ELR (cell line): ENCODE data around the gene SLC23A3.
A peak's percentile ranks its signal among the peaks of the same experiment; 100 is the strongest.

Source experiments
- DNase-seq: peaks from one replicate; pipeline ENCODE4 v3.0.0-alpha.2; 2015; ENCODE audit warnings: low read depth

The SLC23A3 gene

GRCh38 chr2:219142329-219142728, 27.5 kb downstream of the SLC23A3 start:
- peak; percentile 73 for DNase-seq

GRCh38 chr2:219140722-219141121, 29.1 kb downstream of the SLC23A3 start:
- no peak for DNase-seq

- no peak for DNase-seq
Observed at GRCh38 chr2:219133976-219134375, 35.9 kb downstream of the SLC23A3 start.

DNA sequence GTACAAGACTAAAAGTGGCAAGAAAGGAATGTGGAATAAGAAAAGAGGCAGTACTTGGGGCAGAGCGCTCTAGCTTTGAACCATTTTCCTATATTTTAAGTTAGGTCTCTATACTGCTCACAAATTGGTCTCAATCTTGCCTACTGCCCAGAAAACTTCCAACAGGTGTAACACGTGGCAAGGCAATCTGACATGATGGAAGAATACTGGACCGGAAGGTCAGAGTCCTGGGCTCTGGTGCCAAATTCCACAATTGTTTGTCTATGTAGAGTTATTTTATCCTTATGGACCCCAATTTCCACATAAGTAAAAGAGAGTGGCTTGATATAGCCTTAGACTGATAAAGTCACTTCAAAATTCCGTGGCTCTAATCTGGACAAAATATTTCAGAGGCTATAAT, 38.1 kb downstream of the SLC23A3 start:
- no peak for DNase-seq

- no peak for DNase-seq
Observed at GRCh38 chr2:219131327-219131726, 38.5 kb downstream of the SLC23A3 start.

DNA sequence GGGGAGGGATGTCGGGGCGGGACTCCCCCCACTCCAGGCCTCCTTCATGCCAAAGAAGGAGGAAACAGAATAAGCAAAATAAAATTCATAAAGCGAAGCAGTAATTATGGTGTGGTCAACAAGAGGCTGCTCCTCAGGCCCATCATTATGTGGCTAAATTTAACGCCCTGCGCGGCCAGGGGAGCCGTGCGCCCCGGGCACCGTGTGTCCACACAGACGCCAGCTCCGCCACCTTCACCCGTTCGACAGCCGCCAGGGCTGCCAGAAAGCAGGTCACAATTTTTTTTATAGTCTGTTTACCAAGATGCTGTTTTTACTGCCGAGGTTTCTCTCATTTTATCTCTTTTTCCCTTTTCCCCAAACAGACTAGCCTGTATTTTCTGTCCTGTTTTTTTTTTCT, 40.2 kb downstream of the SLC23A3 start:
- no peak for DNase-seq

DNA sequence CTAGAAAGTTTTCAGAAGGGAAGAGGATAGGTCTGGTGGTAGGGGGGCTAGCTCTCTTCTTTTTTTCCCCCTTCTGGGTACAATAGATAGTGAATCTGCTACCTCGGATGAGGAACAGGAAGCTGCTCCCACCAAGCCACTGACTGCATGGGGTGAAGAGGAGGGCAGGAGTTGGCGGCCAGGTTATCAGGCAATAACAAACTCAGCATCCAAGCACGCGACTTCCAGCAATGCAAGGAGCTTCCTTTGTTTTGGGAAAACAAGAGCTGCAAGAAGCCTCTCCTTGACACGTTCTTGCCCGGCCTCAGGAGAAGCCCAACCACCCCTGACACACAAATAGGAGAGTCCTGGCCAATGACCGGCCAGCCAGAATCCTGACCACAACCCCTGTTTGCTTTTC, 41.4 kb downstream of the SLC23A3 start:
- no peak for DNase-seq

- DNase-seq, result no peak
Observed at GRCh38 chr2:219127037-219127635, 42.7 kb downstream of the SLC23A3 start.

- no peak for DNase-seq
Observed at GRCh38 chr2:219126555-219126954, 43.3 kb downstream of the SLC23A3 start.

DNA sequence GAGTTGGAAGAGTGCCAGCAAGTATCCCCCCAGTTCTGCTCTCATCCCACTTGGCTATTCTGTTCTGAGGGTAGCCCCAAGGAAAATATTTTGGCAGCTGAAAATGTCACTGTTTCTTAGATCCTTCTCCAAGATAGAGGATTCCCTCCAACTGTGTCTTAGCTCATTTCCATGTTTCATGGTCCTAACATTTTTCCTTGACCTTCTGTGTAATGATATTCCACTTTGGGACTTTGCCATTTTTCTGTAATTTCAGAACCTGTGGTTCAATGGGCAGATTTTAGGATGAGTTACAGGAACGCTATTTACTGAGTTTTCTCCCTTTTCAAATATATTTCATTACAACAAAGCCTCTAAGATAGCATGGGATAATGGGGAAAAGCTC, 44.0 kb downstream of the SLC23A3 start:
- DNase-seq, result no peak

DNA sequence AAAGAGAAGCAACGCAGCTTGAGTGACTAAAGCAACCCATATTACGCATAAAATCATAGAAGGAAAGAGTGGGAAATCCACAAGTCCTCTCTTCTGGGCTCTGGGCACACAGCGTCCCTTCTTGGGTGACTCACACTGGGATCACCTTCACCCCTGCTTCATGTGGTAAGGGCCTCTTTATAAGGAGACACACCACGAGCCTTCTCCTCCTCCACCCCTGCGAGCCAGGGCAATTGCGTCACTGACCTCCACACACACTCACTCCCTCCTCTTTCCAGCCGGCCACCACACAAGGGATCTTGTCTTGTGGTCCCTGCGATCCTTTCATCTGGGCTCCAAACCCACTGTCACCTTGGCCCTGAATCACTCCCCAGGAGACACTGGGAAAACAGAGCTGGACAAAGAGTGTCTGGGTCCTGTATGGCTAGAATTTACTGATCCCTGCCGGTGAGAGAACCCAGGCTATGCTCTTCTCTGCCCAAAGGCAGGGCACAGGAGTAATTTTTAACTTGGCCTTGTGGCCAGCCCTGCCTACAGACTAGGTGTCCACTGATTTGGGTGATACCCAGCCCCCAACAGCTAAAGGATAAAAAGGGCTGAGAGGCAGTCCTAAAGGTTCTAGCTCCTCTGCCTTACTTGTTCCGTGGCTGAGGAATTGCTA, 44.5 kb downstream of the SLC23A3 start:
- peak; percentile 95 for DNase-seq

DNA sequence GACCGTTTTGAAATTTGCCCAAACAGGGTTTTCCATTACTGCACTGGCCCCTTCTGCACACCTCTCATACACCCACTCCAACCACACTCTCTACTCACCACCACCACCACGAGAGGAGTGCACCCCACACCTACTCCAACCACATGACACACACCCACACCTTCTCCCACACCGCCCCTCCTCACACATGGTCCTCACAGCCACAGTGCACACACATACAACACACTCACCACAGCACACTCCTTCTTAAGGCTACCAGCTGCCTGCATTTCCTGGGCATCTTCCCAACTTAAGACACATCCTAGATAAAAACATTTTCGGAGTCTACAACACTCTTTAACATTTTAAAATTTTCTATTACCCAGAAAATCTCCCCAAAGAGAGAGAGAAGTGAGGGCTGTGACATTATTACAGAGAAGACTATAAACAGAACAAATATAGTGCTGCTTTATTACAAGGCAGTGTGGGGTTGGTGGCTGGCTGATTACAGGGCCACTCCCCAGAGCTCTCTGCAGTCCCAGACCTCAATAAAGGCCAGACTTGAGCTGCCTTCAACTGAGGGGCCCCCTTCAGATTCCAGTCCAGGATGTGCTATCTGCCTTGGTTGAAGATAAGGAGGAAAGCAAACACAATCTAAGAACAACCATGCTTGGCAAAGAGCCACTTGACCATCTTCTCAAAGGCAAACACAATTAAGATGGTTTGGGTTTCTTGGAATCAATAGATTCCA, 45.3 kb downstream of the SLC23A3 start:
- DNase-seq, result no peak

DNA sequence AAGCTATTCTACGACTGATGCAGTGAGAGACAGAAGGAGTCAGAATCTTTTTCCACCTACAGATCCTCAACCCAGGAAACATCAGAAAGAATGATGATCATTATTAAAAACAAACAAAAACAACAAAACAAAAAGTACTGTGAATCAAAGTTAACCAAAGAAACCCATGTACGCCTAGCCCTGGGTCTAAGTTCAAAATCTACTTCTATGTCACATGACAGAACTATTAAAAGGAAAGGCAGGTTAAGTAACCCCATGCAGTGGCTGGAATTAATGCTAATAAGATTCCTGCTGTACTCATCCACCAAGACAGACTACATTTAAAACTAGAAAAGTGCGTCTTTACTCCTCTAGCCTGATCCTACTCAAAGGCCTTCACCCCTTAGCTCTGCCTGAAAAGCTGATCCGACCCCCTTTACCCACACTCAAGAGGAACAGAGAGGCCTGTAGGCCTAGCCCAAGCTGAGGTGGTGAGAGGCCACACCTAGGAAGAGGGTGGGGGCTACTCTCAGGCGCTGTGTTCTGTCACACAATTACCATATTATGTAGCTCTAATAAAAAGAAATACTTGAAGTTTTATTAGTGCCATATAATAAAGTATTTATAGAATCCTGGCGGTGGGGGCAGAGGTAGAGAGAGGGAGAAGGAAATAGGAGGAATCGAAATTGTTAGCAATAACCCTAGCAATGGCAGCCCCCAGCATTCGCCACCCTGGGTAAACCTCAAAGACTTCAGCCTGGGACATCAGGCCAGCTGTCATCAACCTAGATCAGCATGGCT, 46.3 kb downstream of the SLC23A3 start:
- DNase-seq, result no peak

DNA sequence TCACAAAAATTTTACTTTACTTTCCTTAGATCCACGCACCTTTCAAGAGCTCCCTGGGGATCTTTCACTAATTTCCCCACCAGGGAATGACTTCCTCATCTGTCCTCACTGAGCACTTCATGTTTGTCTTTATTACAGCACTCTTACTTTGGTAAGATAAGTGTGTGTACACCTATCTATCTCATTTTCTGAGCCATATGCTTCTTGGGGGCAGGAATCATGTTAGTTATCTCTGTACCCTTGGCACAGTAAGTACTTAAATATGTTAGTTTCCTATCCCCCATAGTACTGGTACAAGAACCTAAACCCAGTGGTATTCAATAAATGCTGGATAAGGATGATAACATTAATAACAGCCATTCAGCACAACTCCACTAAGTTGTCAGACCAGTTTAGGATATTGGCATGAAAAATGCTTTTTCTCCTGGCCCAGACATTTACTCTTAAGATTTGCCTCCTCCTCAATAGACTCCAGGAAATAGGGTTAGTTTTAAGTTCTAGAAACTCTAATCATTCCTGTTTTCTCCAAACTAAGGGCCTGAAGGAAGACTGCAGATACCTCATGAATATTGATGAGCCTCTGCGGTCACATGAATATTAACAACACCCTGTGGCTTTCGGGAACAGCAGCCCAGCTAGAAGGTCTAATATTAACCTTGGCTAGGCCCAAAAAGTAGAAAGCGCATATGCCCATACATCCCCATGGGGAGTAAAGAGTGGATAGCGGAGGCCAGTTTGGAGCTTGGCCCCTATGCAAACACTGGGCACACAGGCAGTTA, 47.4 kb downstream of the SLC23A3 start:
- DNase-seq, result no peak

- DNase-seq, result peak; percentile 36
Observed at GRCh38 chr2:219120082-219120481, 49.7 kb downstream of the SLC23A3 start.

DNA sequence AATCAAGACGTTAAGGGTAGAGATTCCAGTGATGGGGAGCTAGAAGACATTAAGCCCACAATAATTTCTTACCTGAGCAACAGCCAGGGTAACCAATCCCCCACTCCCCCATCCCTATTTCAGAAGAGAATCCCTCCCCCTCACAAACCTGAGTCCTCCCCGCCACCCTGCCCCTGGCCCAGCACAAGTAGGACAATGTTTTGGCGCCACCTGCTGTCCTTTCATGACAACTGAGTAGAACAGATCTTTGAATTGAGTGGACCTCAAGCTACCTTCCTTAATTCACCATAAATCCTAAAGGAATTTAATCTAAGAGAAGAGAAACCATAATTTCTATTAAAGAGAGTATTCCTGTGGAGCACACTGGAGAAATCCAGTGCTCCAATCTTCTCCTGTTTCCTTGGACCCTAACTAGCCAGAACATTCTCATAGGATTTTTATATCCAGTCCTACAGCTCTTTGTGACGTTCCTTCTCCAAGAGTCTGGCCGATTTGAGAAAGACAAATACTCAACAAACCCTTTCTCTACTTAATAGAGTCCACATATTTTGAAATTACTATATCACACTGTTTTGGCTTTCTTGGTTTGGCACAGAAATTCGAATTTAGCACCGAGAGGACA, 50.3 kb downstream of the SLC23A3 start:
- DNase-seq, result peak; percentile 68

- no peak for DNase-seq
Observed at GRCh38 chr2:219118504-219118903, 51.3 kb downstream of the SLC23A3 start.

GRCh38 chr2:219116776-219117646, 52.8 kb downstream of the SLC23A3 start:
- no peak for DNase-seq

DNA sequence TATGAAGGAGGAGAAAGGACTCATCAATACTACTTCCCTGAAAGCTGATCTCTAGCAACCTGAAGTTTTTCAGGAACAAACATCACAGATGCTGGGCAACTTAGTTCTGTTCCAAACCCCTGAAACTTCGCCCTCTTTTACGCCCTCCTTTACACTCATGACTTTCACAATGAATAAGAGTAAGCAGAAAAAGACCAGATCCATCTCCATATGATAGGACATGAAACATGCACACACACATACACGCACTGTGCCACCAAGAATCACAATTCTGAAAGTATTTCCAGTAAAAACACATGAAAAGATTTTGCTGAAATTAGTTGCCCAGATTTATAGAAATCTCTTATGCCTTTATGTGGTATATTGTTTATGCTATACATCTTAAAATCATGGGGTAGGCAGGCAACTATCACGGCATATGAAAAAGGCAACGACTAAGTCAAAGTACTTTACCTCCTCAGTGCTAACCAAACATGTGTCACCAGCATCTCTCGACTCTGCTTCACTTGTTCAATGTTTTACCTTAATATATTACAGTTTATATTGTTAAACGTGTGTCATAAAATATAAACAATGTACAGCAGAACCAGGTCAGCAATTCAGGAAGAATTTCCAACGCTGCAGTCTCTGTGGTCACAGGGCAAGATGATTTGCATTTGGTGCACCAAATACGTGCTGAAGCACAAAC, 57.0 kb downstream of the SLC23A3 start:
- no peak for DNase-seq

DNA sequence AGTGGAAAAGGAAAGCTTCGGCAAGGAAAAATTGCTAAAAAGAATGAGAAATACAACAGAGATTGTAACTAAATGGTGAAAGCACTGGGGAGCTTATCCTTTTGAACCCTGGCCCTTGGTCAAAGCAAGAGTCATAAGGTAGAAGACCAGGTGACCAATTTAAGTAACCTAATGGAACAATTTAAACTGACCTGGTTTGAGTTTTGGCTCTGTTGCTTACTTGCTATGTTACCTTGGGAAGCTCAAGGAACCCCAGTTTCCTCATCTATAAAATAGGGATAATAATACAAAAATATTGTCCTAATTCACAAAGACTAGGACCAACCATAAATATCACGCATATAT, 57.8 kb downstream of the SLC23A3 start:
- no peak for DNase-seq
